ENCODE results near the gene GALE.
"Not testable (repeated sequence)": the region's sequence is repeated elsewhere in the genome, so short reads cannot be mapped to it uniquely, and the experiment has no call there.

GALE gene

GRCh38 chr1:23796466-23797271 is 3.9 kb downstream of the GALE start:
- H3K36me3 ChIP-seq (ENCODE audit: insufficient read depth, low read length), result peaks cover 50% of the 10 kb centered on the region
- H3K27me3 ChIP-seq (ENCODE audit: control insufficient read depth, insufficient read depth, low read length), result no peaks in the 10 kb centered on the region
- H3K4me1 ChIP-seq (ENCODE audit: control insufficient read depth, insufficient read depth, low read length), result peaks cover 33% of the 10 kb centered on the region
- no peak overlapping the region for H3K9ac ChIP-seq (ENCODE audit: low read depth, low read length)
- no peaks in the 10 kb centered on the region for H3K9me3 ChIP-seq (replicated peaks; ENCODE audit: low read length)
- H3K4me2 ChIP-seq (ENCODE audit: low read length), result no peak overlapping the region
- H3K4me3 ChIP-seq (ENCODE audit: low read length), result no peak overlapping the region

- H3K4me3 ChIP-seq (ENCODE audit: low read length), result no peak overlapping the region
- H3K27me3 ChIP-seq (ENCODE audit: control insufficient read depth, insufficient read depth, low read length), result no peaks in the 10 kb centered on the region
- H3K4me2 ChIP-seq (ENCODE audit: low read length), result no peak overlapping the region
- no peak overlapping the region for H3K9ac ChIP-seq (ENCODE audit: low read depth, low read length)
- peaks cover 50% of the 10 kb centered on the region for H3K36me3 ChIP-seq (ENCODE audit: insufficient read depth, low read length)
- no peaks in the 10 kb centered on the region for H3K9me3 ChIP-seq (replicated peaks; ENCODE audit: low read length)
- H3K4me1 ChIP-seq (ENCODE audit: control insufficient read depth, insufficient read depth, low read length), result peaks cover 26% of the 10 kb centered on the region
Observed at GRCh38 chr1:23795676-23796465, 4.7 kb downstream of the GALE start.

GRCh38 chr1:23794732-23795182 is 5.8 kb downstream of the GALE start:
- Histone ChIP-seq H3K4me1 (ENCODE audit: control insufficient read depth, insufficient read depth, low read length) (peaks cover 33% of the 10 kb centered on the region), H3K36me3 (ENCODE audit: insufficient read depth, low read length) (peaks cover 50% of the 10 kb centered on the region)
- not testable (repeated sequence) for H3K9me3 ChIP-seq (replicated peaks; ENCODE audit: low read length); H3K4me2 ChIP-seq (ENCODE audit: low read length); H3K4me3 ChIP-seq (ENCODE audit: low read length); H3K27me3 ChIP-seq (ENCODE audit: control insufficient read depth, insufficient read depth, low read length); H3K9ac ChIP-seq (ENCODE audit: low read depth, low read length)

GRCh38 chr1:23793861-23794731 is 6.5 kb downstream of the GALE start:
- peaks cover 52% of the 10 kb centered on the region for H3K36me3 ChIP-seq (ENCODE audit: insufficient read depth, low read length)
- H3K4me3 ChIP-seq (ENCODE audit: low read length), result no peak overlapping the region
- peaks cover 33% of the 10 kb centered on the region for H3K4me1 ChIP-seq (ENCODE audit: control insufficient read depth, insufficient read depth, low read length)
- H3K27me3 ChIP-seq (ENCODE audit: control insufficient read depth, insufficient read depth, low read length), result no peaks in the 10 kb centered on the region
- no peaks in the 10 kb centered on the region for H3K9me3 ChIP-seq (replicated peaks; ENCODE audit: low read length)
- H3K4me2 ChIP-seq (ENCODE audit: low read length), result no peak overlapping the region
- H3K9ac ChIP-seq (ENCODE audit: low read depth, low read length), result no peak overlapping the region

GRCh38 chr1:23793018-23793781 is 7.4 kb downstream of the GALE start:
- Histone ChIP-seq H3K4me2 (ENCODE audit: low read length) (peak overlapping the region; percentile 84), H3K9me3 (replicated peaks; ENCODE audit: low read length) (no peaks in the 10 kb centered on the region), H3K4me3 (ENCODE audit: low read length) (no peak overlapping the region), H3K4me1 (ENCODE audit: control insufficient read depth, insufficient read depth, low read length) (peaks cover 28% of the 10 kb centered on the region), H3K27me3 (ENCODE audit: control insufficient read depth, insufficient read depth, low read length) (no peaks in the 10 kb centered on the region), H3K9ac (ENCODE audit: low read depth, low read length) (peak overlapping the region; percentile 87), H3K36me3 (ENCODE audit: insufficient read depth, low read length) (peaks cover 50% of the 10 kb centered on the region)

- Histone ChIP-seq H3K9ac (ENCODE audit: low read depth, low read length) (peak overlapping the region; percentile 87), H3K4me1 (ENCODE audit: control insufficient read depth, insufficient read depth, low read length) (peaks cover 28% of the 10 kb centered on the region), H3K36me3 (ENCODE audit: insufficient read depth, low read length) (peaks cover 48% of the 10 kb centered on the region), H3K4me2 (ENCODE audit: low read length) (peak overlapping the region; percentile 84), H3K4me3 (ENCODE audit: low read length) (peak overlapping the region; percentile 84), H3K9me3 (replicated peaks; ENCODE audit: low read length) (no peaks in the 10 kb centered on the region), H3K27me3 (ENCODE audit: control insufficient read depth, insufficient read depth, low read length) (no peaks in the 10 kb centered on the region)
Observed at GRCh38 chr1:23792151-23792945, 8.2 kb downstream of the GALE start.

GRCh38 chr1:23791516-23792047 is 9.0 kb downstream of the GALE start:
- peak overlapping the region; percentile 87 for H3K9ac ChIP-seq (ENCODE audit: low read depth, low read length)
- H3K36me3 ChIP-seq (ENCODE audit: insufficient read depth, low read length), result peaks cover 51% of the 10 kb centered on the region
- no peaks in the 10 kb centered on the region for H3K27me3 ChIP-seq (ENCODE audit: control insufficient read depth, insufficient read depth, low read length)
- H3K9me3 ChIP-seq (replicated peaks; ENCODE audit: low read length), result no peaks in the 10 kb centered on the region
- H3K4me2 ChIP-seq (ENCODE audit: low read length), result peak overlapping the region; percentile 84
- peak overlapping the region; percentile 84 for H3K4me3 ChIP-seq (ENCODE audit: low read length)
- peaks cover 28% of the 10 kb centered on the region for H3K4me1 ChIP-seq (ENCODE audit: control insufficient read depth, insufficient read depth, low read length)

GRCh38 chr1:23790696-23791515 is 9.6 kb downstream of the GALE start, which contains the start of gene LYPLA2:
LYPLA2 (plus strand) TSS chr1:23791145; CDS start chr1:23792683, 1,538 bp downstream.
- H3K4me3 ChIP-seq (ENCODE audit: low read length), result peak within 1 kb of the TSS; percentile 84
- H3K4me2 ChIP-seq (ENCODE audit: low read length), result peak within 1 kb of the TSS; percentile 84
- no peaks in the 10 kb centered on the region for H3K27me3 ChIP-seq (ENCODE audit: control insufficient read depth, insufficient read depth, low read length)
- peak within 1 kb of the TSS; percentile 87 for H3K9ac ChIP-seq (ENCODE audit: low read depth, low read length)
- peaks cover 28% of the 10 kb centered on the region for H3K4me1 ChIP-seq (ENCODE audit: control insufficient read depth, insufficient read depth, low read length)
- no peaks in the 10 kb centered on the region for H3K9me3 ChIP-seq (replicated peaks; ENCODE audit: low read length)
- H3K36me3 ChIP-seq (ENCODE audit: insufficient read depth, low read length), result peaks cover 50% of the 10 kb centered on the region

GRCh38 chr1:23788695-23789094 is 11.9 kb downstream of the GALE start:
- no peak overlapping the region for H3K9ac ChIP-seq (ENCODE audit: low read depth, low read length)
- H3K4me2 ChIP-seq (ENCODE audit: low read length), result no peak overlapping the region
- peaks cover 54% of the 10 kb centered on the region for H3K36me3 ChIP-seq (ENCODE audit: insufficient read depth, low read length)
- no peaks in the 10 kb centered on the region for H3K27me3 ChIP-seq (ENCODE audit: control insufficient read depth, insufficient read depth, low read length)
- peaks cover 28% of the 10 kb centered on the region for H3K4me1 ChIP-seq (ENCODE audit: control insufficient read depth, insufficient read depth, low read length)
- no peaks in the 10 kb centered on the region for H3K9me3 ChIP-seq (replicated peaks; ENCODE audit: low read length)
- no peak overlapping the region for H3K4me3 ChIP-seq (ENCODE audit: low read length)

All from skeletal muscle satellite cell (primary cell).